ENCODE data around the gene LRRN4CL. TPM values are rescaled to one million over a fixed set of nuclear protein-coding genes. Genes with fewer than 3 reads are reported as not detected.

LRRN4CL gene
- total RNA-seq, 1 donor from 2014 or later = 0.26 TPM

- H3K27me3 ChIP-seq (ENCODE audit: control insufficient read depth, insufficient read depth, low read length) = no peaks in the 10 kb centered on the region
- DNase-seq (ENCODE audit: low read depth) (no peak), FAIRE-seq (no peak)
- TF ChIP-seq CTCF (IDR thresholded peaks at IDR 0.05; ENCODE audit: insufficient read depth, low read length, severe bottlenecking) = no peak
- H3K36me3 ChIP-seq (ENCODE audit: control insufficient read depth, insufficient read depth, low read length) = peaks cover 9% of the 10 kb centered on the region
- peak overlapping the region; percentile 46 for H3K4me3 ChIP-seq (ENCODE audit: low read depth, low read length)
These were observed 19.5 kb upstream of the LRRN4CL start for GRCh38 chr11:62708793-62709192.

- TF ChIP-seq CTCF (IDR thresholded peaks at IDR 0.05; ENCODE audit: insufficient read depth, low read length, severe bottlenecking) = no peak
- DNase-seq (ENCODE audit: low read depth) (no peak), FAIRE-seq (no peak)
- Histone ChIP-seq H3K27me3 (ENCODE audit: control insufficient read depth, insufficient read depth, low read length) (no peaks in the 10 kb centered on the region), H3K4me3 (ENCODE audit: low read depth, low read length) (peak overlapping the region; percentile 46), H3K36me3 (ENCODE audit: control insufficient read depth, insufficient read depth, low read length) (peaks cover 7% of the 10 kb centered on the region)
These were observed 19.1 kb upstream of the LRRN4CL start for GRCh38 chr11:62708392-62708791.

- FAIRE-seq (no peak), DNase-seq (ENCODE audit: low read depth) (no peak)
- Histone ChIP-seq H3K36me3 (ENCODE audit: control insufficient read depth, insufficient read depth, low read length) (peaks cover 7% of the 10 kb centered on the region), H3K27me3 (ENCODE audit: control insufficient read depth, insufficient read depth, low read length) (no peaks in the 10 kb centered on the region), H3K4me3 (ENCODE audit: low read depth, low read length) (peak within 1 kb of the TSS; percentile 60)
- no peak for TF ChIP-seq CTCF (IDR thresholded peaks at IDR 0.05; ENCODE audit: insufficient read depth, low read length, severe bottlenecking)
These were observed 18.0 kb upstream of the LRRN4CL start, which contains the start of the genes BSCL2 and GNG3 for GRCh38 chr11:62707277-62707861. Gene BSCL2, minus strand, starts transcription at chr11:62707424. Its CDS starts 229 bp downstream, at chr11:62707195. Gene GNG3, plus strand, starts transcription at chr11:62707676. Its CDS starts 620 bp downstream, at chr11:62708296.

GRCh38 chr11:62706850-62707247 lies 17.5 kb upstream of the LRRN4CL start:
- FAIRE-seq = no peak
- TF ChIP-seq CTCF (IDR thresholded peaks at IDR 0.05; ENCODE audit: insufficient read depth, low read length, severe bottlenecking) = no peak
- Histone ChIP-seq H3K27me3 (ENCODE audit: control insufficient read depth, insufficient read depth, low read length) (no peaks in the 10 kb centered on the region), H3K4me3 (ENCODE audit: low read depth, low read length) (no peak overlapping the region), H3K36me3 (ENCODE audit: control insufficient read depth, insufficient read depth, low read length) (peaks cover 5% of the 10 kb centered on the region)
- no peak for DNase-seq (ENCODE audit: low read depth)

GRCh38 chr11:62705880-62706849 lies 16.8 kb upstream of the LRRN4CL start:
- DNase-seq (ENCODE audit: low read depth) (peak; percentile 76), FAIRE-seq (no peak)
- no peaks in the 10 kb centered on the region for H3K27me3 ChIP-seq (ENCODE audit: control insufficient read depth, insufficient read depth, low read length)
- peaks cover 4% of the 10 kb centered on the region for H3K36me3 ChIP-seq (ENCODE audit: control insufficient read depth, insufficient read depth, low read length)
- TF ChIP-seq CTCF (IDR thresholded peaks at IDR 0.05; ENCODE audit: insufficient read depth, low read length, severe bottlenecking) = no peak
- peak overlapping the region; percentile 60 for H3K4me3 ChIP-seq (ENCODE audit: low read depth, low read length)

Data from bronchial epithelial cell (primary cell).